Measurements from ENCODE around the gene CLEC20A.

CLEC20A gene

DNA sequence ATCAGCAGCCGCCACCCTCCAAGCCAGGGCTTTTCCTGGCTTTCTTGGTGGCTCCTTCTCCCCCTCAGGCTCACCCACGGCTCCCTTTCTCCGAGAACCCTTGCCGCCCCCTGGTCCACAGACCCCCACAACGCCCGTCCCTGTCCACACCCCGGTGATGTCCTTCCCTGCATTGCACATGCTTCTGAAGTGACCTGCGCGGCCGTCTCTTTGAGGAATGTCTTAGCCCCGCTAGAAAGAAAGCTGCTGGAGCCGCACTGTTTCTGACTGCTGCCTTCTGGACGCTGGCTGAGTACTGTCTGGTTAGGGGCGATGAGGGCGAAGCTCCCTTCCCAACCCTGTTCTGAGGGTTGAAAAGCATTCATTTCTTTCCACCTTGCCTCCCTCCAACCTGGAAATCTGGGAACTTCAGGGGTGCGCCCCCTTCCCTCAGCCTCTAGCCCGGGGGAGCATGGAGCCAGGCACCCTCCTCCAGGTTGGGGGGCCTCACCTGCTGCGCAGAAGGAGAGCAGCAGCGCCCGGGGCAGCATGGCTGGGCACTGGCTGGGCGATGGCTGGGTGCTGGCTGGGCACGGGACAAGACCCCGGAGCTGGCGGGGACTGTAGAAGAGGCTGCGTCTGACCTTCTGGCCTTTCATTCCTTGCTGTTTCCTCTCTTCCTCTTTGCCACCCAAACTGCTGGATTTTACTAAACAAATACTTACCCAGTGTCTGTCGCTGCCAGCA lies at the start of gene CLEC20A:
Gene CLEC20A, minus strand, starts transcription at position 555 of the 726 bp plus-strand sequence. Its CDS starts 25 bp downstream, at position 530.
- TF ChIP-seq, protein P1, sequence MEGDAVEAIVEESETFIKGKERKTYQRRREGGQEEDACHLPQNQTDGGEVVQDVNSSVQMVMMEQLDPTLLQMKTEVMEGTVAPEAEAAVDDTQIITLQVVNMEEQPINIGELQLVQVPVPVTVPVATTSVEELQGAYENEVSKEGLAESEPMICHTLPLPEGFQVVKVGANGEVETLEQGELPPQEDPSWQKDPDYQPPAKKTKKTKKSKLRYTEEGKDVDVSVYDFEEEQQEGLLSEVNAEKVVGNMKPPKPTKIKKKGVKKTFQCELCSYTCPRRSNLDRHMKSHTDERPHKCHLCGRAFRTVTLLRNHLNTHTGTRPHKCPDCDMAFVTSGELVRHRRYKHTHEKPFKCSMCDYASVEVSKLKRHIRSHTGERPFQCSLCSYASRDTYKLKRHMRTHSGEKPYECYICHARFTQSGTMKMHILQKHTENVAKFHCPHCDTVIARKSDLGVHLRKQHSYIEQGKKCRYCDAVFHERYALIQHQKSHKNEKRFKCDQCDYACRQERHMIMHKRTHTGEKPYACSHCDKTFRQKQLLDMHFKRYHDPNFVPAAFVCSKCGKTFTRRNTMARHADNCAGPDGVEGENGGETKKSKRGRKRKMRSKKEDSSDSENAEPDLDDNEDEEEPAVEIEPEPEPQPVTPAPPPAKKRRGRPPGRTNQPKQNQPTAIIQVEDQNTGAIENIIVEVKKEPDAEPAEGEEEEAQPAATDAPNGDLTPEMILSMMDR (conservative IDR thresholded peaks at IDR 0.05; ENCODE audit: low read depth, low read length): no peak
- DNase-seq (ENCODE audit: low read depth): no peak
- no peak within 1 kb of the TSS for H3K4me3 ChIP-seq (ENCODE audit: low read depth, low read length)

DNA sequence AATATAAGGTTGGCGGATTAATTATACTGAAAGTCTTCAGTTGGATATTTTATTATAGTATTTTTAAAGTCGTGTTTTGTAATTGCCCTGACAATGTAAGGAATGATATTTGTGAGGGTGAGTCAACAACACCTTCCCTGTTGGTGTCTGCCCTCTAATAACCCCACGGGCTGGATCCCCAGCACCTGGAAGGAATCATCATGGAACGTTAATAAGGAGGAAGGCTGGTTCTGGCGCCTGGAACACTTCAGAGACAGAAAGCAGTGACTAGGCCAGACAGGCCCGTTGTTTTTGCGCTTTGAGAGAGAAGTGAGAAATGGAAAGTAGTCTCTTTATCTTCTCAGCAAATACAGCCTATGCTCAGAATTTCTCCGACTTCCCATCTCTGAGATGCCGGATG lies 47.8 kb upstream of the CLEC20A start:
- TF ChIP-seq, protein P1 (conservative IDR thresholded peaks at IDR 0.05; ENCODE audit: low read depth, low read length): no peak
- DNase-seq (ENCODE audit: low read depth): no peak
- H3K4me3 ChIP-seq (ENCODE audit: low read depth, low read length): no peak overlapping the region

DNA sequence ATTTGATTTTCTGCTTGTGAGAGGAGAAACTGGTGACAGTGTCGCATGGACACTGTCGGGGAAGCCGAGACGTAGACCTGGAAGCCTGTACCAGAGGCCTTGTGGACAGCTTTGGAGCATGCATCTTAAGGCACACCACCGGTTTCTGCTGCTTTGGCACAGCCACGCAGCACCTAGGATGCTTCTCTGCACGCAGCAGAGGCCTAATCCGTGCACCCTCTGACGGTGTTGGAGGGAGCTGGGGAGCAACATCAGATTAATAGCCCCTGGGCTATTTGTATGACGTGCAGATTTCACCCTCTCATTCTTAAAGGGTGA lies 46.5 kb upstream of the CLEC20A start:
- DNase-seq (ENCODE audit: low read depth): no peak
- peak overlapping the region; percentile 85 for H3K4me3 ChIP-seq (ENCODE audit: low read depth, low read length)
- TF ChIP-seq, protein P1 (conservative IDR thresholded peaks at IDR 0.05; ENCODE audit: low read depth, low read length): no peak

DNA sequence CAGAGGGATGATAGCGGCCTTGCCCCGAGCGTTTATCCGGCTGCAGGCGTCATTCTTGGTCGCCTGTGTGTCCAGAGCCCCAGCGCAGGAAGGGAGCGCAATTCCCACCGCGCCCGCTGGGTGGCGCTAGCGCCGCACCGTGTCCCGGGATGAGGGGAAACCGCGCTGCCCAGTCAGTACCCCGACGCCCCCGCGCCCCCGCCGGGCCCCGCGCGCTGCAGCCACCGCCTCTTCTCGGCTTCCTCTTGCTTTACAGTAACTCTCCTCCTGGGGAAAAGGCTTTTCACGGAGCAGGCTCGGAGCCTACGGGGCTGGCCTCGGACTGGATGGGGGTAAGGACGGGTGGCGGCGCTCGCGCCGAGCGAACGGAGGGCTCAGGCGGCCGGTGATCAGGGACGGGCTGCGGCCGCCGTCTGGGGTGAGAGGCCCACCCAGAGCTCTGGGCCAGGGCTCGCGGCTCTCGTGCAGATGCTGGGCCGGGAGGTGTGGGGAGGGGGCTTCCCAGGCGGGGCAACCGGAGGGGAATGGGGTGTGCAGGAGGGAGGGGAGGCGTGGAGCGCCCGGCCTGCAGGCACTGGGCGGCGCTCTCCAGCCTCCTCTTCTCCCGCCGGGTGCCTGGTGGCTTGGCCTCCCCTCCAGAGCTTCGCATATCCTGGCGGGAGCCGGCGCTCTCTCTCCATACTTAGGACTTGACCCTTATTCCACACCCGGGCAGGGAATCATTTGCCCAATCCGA lies 46.0 kb upstream of the CLEC20A start:
- TF ChIP-seq, protein P1 (conservative IDR thresholded peaks at IDR 0.05; ENCODE audit: low read depth, low read length): peak; percentile 73
- H3K4me3 ChIP-seq (ENCODE audit: low read depth, low read length): peak overlapping the region; percentile 85
- peak; percentile 87 for DNase-seq (ENCODE audit: low read depth)

DNA sequence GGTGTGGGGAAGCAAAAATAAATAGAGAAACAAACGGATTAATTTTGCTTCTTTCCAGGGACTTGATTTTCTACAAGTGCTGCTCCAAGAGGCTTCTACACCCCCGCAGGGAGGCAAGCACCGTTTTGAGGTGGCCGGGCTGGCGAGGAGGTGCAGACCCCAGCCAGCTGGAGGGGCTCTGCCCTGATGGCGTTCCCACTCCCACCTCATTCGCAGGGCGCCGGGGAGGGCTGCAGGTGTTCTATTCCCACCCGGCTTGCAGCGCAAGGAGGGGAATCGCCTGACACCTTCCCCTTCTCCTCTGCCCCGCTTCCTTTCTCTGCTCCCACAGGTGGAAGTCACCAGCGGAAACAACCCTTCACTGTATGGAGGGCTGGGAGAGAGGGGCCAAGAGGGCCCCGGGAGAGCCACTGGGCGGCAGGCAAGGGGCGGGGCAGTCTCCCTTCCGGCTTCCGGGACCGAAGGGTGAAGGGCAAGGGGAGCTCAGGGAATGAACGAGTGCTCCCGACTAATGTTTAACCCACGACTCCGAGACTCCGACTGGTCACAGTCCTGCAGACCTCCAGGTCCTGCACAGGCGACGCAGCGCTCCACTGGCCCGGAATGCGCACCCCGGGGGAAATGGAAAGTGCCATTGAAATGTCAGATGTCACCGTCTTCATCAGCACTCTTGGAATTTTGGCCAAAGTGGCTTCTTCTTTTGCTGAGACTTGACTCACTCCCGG lies 45.2 kb upstream of the CLEC20A start:
- H3K4me3 ChIP-seq (ENCODE audit: low read depth, low read length): peak overlapping the region; percentile 85
- TF ChIP-seq, protein P1 (conservative IDR thresholded peaks at IDR 0.05; ENCODE audit: low read depth, low read length): no peak
- DNase-seq (ENCODE audit: low read depth): no peak

DNA sequence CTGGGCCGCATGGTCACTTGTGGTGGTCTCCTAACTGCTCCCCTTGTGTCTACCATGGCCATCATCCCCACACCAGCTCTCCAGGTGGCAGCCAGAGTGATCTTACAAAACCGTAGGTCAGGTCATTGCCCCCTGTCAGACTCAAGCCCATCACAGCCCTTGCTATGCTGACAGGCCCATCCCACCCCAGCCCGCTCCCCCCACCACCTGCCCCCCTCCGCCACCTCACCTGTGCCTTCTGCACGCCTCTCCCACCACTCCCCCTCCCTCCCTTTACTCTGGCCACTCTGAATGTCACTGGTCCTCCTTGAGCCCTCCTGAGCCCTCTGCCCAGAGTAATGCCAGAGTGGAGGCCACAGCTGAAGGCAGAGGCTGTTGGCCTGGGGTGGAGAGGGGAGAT lies 44.6 kb upstream of the CLEC20A start:
- H3K4me3 ChIP-seq (ENCODE audit: low read depth, low read length): no peak overlapping the region
- TF ChIP-seq, protein P1 (conservative IDR thresholded peaks at IDR 0.05; ENCODE audit: low read depth, low read length): no peak

More for the DNA sequence above, 44.6 kb upstream of the CLEC20A start:
- no peak for DNase-seq (ENCODE audit: low read depth)
